Trophoblast cell (in vitro differentiated cells and primary cell): ENCODE results near the gene COPE.

Experiments used
- DNase-seq, 2 donors: peaks; one replicate each; pipeline ENCODE4 v3.0.0-alpha.2; 2016
- H2AFZ ChIP-seq: 2 replicates; pipeline ENCODE4 v1.6.1; 2013; ENCODE audit warnings: low read length, moderate library complexity, mild to moderate bottlenecking; ENCODE audit not compliant: insufficient read depth, poor library complexity
- H2AK5ac ChIP-seq: 2 replicates; pipeline ENCODE4 v1.6.1; 2013; ENCODE audit warnings: mild to moderate bottlenecking, low read length
- H2BK120ac ChIP-seq: 2 replicates; pipeline ENCODE4 v1.6.1; 2013; ENCODE audit warnings: low read length, mild to moderate bottlenecking, moderate library complexity; ENCODE audit not compliant: insufficient read depth, poor library complexity
- H2BK12ac ChIP-seq: 2 replicates; pipeline ENCODE4 v1.6.1; 2013; ENCODE audit warnings: mild to moderate bottlenecking, low read length, moderate library complexity
- H2BK5ac ChIP-seq: 2 replicates; pipeline ENCODE4 v1.6.1; 2013; ENCODE audit warnings: low read length, low read depth, moderate library complexity, mild to moderate bottlenecking; ENCODE audit not compliant: poor library complexity
- H3K14ac ChIP-seq: 2 replicates; pipeline ENCODE4 v1.6.1; 2013; ENCODE audit warnings: mild to moderate bottlenecking, low read length
- H3K18ac ChIP-seq: 2 replicates; pipeline ENCODE4 v1.6.1; 2013; ENCODE audit warnings: mild to moderate bottlenecking, low read length
- H3K23ac ChIP-seq: 2 replicates; pipeline ENCODE4 v1.6.1; 2013; ENCODE audit warnings: low read length
- H3K27ac ChIP-seq: 2 replicates; pipeline ENCODE4 v1.5.1; 2013; ENCODE audit warnings: low read depth, mild to moderate bottlenecking, inconsistent platforms, low read length, moderate library complexity
- H3K27me3 ChIP-seq: 2 replicates; pipeline ENCODE4 v1.6.1; 2013; ENCODE audit warnings: inconsistent platforms, mild to moderate bottlenecking, low read length, moderate library complexity; ENCODE audit not compliant: insufficient read depth
- H3K36me3 ChIP-seq, 2 experiments: 1 replicate in 1 of 2; 2 replicates in 1 of 2; pipeline ENCODE4 v1.6.1; 2013; ENCODE audit warnings: low read length in 2 of 2, mild to moderate bottlenecking in 2 of 2, moderate library complexity in 1 of 2; ENCODE audit not compliant: insufficient read depth in 2 of 2, control insufficient read depth in 1 of 2
- H3K4ac ChIP-seq: 2 replicates; pipeline ENCODE4 v1.6.1; 2013; ENCODE audit warnings: low read depth, mild to moderate bottlenecking, low read length, moderate library complexity
- H3K4me1 ChIP-seq, 2 experiments: 1 replicate in 1 of 2; 2 replicates in 1 of 2; pipeline ENCODE4 v1.6.1; 2013; ENCODE audit warnings: low read length in 2 of 2, mild to moderate bottlenecking in 2 of 2, moderate library complexity in 1 of 2; ENCODE audit not compliant: insufficient read depth in 2 of 2, control insufficient read depth in 1 of 2
- H3K4me2 ChIP-seq: 2 replicates; pipeline ENCODE4 v1.6.1; 2013; ENCODE audit warnings: inconsistent platforms, mild to moderate bottlenecking, low read length, moderate library complexity
- H3K4me3 ChIP-seq: 2 replicates; pipeline ENCODE4 v1.5.1; 2013; ENCODE audit warnings: mild to moderate bottlenecking, low read depth, low read length, inconsistent platforms
- H3K79me1 ChIP-seq: one replicate; pipeline ENCODE4 v1.6.1; 2013; ENCODE audit warnings: low read length
- H3K79me2 ChIP-seq: 2 replicates; pipeline ENCODE4 v1.6.1; 2013; ENCODE audit warnings: low read length, mild to moderate bottlenecking; ENCODE audit not compliant: control insufficient read depth, insufficient read depth, poor library complexity
- H3K9ac ChIP-seq: 2 replicates; pipeline ENCODE4 v1.6.1; 2013; ENCODE audit warnings: mild to moderate bottlenecking, low read length
- H3K9me3 ChIP-seq: 2 replicates; pipeline ENCODE4 v1.6.1; 2013; ENCODE audit warnings: low read depth, mild to moderate bottlenecking, control low read depth, inconsistent platforms, low read length; ENCODE audit not compliant: insufficient read depth
- H4K12ac ChIP-seq: 2 replicates; pipeline ENCODE4 v1.6.1; 2013; ENCODE audit warnings: low read depth, mild to moderate bottlenecking, low read length, moderate library complexity
- H4K8ac ChIP-seq: 2 replicates; pipeline ENCODE4 v1.6.1; 2013; ENCODE audit warnings: low read depth, mild to moderate bottlenecking, low read length, moderate library complexity
- H4K91ac ChIP-seq: one replicate; pipeline ENCODE4 v1.6.1; 2013; ENCODE audit warnings: low read depth, mild to moderate bottlenecking, low read length, moderate library complexity
- WGBS: extraction: QIAGEN DNeasy Blood & Tissue Kit; methylation state at CpG from one replicate; pipeline ENCODE4 v1.1.7; 2013; ENCODE audit warnings: missing lambda C conversion rate; ENCODE audit not compliant: insufficient read length, insufficient coverage; ENCODE audit errors: extremely low coverage; 5-methylcytosine and 5-hydroxymethylcytosine counted together

Gene COPE

GRCh38 chr19:18898607-18899408 is 20.4 kb downstream of the COPE start:
- no peak overlapping the region for H4K12ac ChIP-seq
- H3K18ac ChIP-seq, result no peak overlapping the region
- H3K4ac ChIP-seq, result no peak overlapping the region
- H2BK12ac ChIP-seq, result no peak overlapping the region
- H3K79me1 ChIP-seq, result peaks cover 2% of the 10 kb centered on the region
- no peak overlapping the region for H3K27ac ChIP-seq
- no peak for DNase-seq
- no peak overlapping the region for H4K8ac ChIP-seq
- no peak overlapping the region for H2BK120ac ChIP-seq
- WGBS, result no CpG with 5 or more reads among the region's 18 CpGs
- H3K14ac ChIP-seq, result no peak overlapping the region
- peaks cover 35 to 38% of the 10 kb centered on the region in 2 experiments for H3K36me3 ChIP-seq
- H3K9me3 ChIP-seq, result peaks cover 9% of the 10 kb centered on the region
- H3K23ac ChIP-seq, result no peak overlapping the region
- no peak overlapping the region for H3K4me3 ChIP-seq
- no peak overlapping the region for H2AK5ac ChIP-seq
- no peak overlapping the region for H4K91ac ChIP-seq
- no peak overlapping the region for H3K9ac ChIP-seq
- peaks cover 7 to 11% of the 10 kb centered on the region in 2 experiments for H3K4me1 ChIP-seq
- H3K4me2 ChIP-seq, result no peak overlapping the region
- no peak overlapping the region for H2AFZ ChIP-seq
- H2BK5ac ChIP-seq, result no peak overlapping the region
- no peaks in the 10 kb centered on the region for H3K79me2 ChIP-seq
- H3K27me3 ChIP-seq, result peaks cover 6% of the 10 kb centered on the region

- Histone ChIP-seq H3K4ac (no peak overlapping the region), H3K4me3 (no peak overlapping the region), H3K9me3 (peaks cover 9% of the 10 kb centered on the region), H4K91ac (no peak overlapping the region), H3K27ac (no peak overlapping the region), H2AK5ac (no peak overlapping the region), H2BK120ac (no peak overlapping the region), H4K8ac (no peak overlapping the region), H3K4me1 (peaks cover 7 to 11% of the 10 kb centered on the region in 2 experiments), H2BK5ac (no peak overlapping the region), H2AFZ (no peak overlapping the region), H3K18ac (no peak overlapping the region), H3K23ac (no peak overlapping the region), H3K9ac (no peak overlapping the region), H3K79me2 (no peaks in the 10 kb centered on the region), H3K27me3 (peaks cover 6% of the 10 kb centered on the region), H3K4me2 (no peak overlapping the region), H3K14ac (no peak overlapping the region), H2BK12ac (no peak overlapping the region), H3K79me1 (peaks cover 2% of the 10 kb centered on the region), H4K12ac (no peak overlapping the region), H3K36me3 (peaks cover 28 to 32% of the 10 kb centered on the region in 2 experiments)
- no CpG with 5 or more reads among the region's 18 CpGs for WGBS
- DNase-seq, result peak; percentile 66 to 68
These were observed 21.0 kb downstream of the COPE start for GRCh38 chr19:18898081-18898606.

GRCh38 chr19:18897094-18898029 is 21.8 kb downstream of the COPE start:
- Histone ChIP-seq H3K36me3 (peaks cover 23 to 29% of the 10 kb centered on the region in 2 experiments), H3K79me2 (no peaks in the 10 kb centered on the region), H3K27ac (no peak overlapping the region), H3K4me2 (no peak overlapping the region), H2BK12ac (no peak overlapping the region), H3K4me1 (peaks cover 7 to 11% of the 10 kb centered on the region in 2 experiments), H4K12ac (no peak overlapping the region), H3K4ac (no peak overlapping the region), H3K9ac (no peak overlapping the region), H2BK5ac (no peak overlapping the region), H3K79me1 (peaks cover 2% of the 10 kb centered on the region), H3K27me3 (peaks cover 6% of the 10 kb centered on the region), H2AK5ac (no peak overlapping the region), H3K14ac (no peak overlapping the region), H3K4me3 (peak overlapping the region; percentile 43), H2BK120ac (no peak overlapping the region), H3K9me3 (peaks cover 9% of the 10 kb centered on the region), H2AFZ (no peak overlapping the region), H4K91ac (no peak overlapping the region), H3K23ac (no peak overlapping the region), H3K18ac (no peak overlapping the region), H4K8ac (no peak overlapping the region)
- no CpG with 5 or more reads among the region's 25 CpGs for WGBS
- no peak for DNase-seq

- no peak overlapping the region for H3K18ac ChIP-seq
- H3K4me1 ChIP-seq, result peaks cover 7 to 11% of the 10 kb centered on the region in 2 experiments
- H3K4me2 ChIP-seq, result no peak overlapping the region
- H2AK5ac ChIP-seq, result no peak overlapping the region
- H3K23ac ChIP-seq, result no peak overlapping the region
- peaks cover 9% of the 10 kb centered on the region for H3K9me3 ChIP-seq
- H3K9ac ChIP-seq, result no peak overlapping the region
- no peaks in the 10 kb centered on the region for H3K79me2 ChIP-seq
- H4K12ac ChIP-seq, result no peak overlapping the region
- H3K14ac ChIP-seq, result no peak overlapping the region
- H3K4ac ChIP-seq, result no peak overlapping the region
- H2AFZ ChIP-seq, result no peak overlapping the region
- H3K27me3 ChIP-seq, result peaks cover 6% of the 10 kb centered on the region
- H2BK12ac ChIP-seq, result no peak overlapping the region
- no peak overlapping the region for H2BK120ac ChIP-seq
- peaks cover 22 to 29% of the 10 kb centered on the region in 2 experiments for H3K36me3 ChIP-seq
- no peak overlapping the region for H3K27ac ChIP-seq
- WGBS, result no CpG with 5 or more reads among the region's 33 CpGs
- peak in 1 of 2 donors; percentile 19 for DNase-seq
- peaks cover 2% of the 10 kb centered on the region for H3K79me1 ChIP-seq
- no peak overlapping the region for H3K4me3 ChIP-seq
- H4K8ac ChIP-seq, result no peak overlapping the region
- H2BK5ac ChIP-seq, result no peak overlapping the region
- H4K91ac ChIP-seq, result no peak overlapping the region
These were observed 22.8 kb downstream of the COPE start for GRCh38 chr19:18896421-18896841.
